ENCODE results near the gene C2CD4D.

- TF ChIP-seq, protein P1, sequence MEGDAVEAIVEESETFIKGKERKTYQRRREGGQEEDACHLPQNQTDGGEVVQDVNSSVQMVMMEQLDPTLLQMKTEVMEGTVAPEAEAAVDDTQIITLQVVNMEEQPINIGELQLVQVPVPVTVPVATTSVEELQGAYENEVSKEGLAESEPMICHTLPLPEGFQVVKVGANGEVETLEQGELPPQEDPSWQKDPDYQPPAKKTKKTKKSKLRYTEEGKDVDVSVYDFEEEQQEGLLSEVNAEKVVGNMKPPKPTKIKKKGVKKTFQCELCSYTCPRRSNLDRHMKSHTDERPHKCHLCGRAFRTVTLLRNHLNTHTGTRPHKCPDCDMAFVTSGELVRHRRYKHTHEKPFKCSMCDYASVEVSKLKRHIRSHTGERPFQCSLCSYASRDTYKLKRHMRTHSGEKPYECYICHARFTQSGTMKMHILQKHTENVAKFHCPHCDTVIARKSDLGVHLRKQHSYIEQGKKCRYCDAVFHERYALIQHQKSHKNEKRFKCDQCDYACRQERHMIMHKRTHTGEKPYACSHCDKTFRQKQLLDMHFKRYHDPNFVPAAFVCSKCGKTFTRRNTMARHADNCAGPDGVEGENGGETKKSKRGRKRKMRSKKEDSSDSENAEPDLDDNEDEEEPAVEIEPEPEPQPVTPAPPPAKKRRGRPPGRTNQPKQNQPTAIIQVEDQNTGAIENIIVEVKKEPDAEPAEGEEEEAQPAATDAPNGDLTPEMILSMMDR (conservative IDR thresholded peaks at IDR 0.05 in 1 of 2, IDR thresholded peaks at IDR 0.05 in 1 of 2; ENCODE audit: low read depth in 1 of 2, low read length in 2 of 2) = no peak
- no peak for TF ChIP-seq EZH2 (IDR thresholded peaks at IDR 0.05; ENCODE audit: low read length, missing control alignments)
Observed at GRCh38 chr1:151828921-151829320, 10.7 kb downstream of the C2CD4D start.
